Measurements from ENCODE around the gene BIRC2.
A peak's percentile ranks its signal among the peaks of the same experiment; 100 is the strongest.

Gene BIRC2

GRCh38 chr11:102314784-102315183 is 32.2 kb upstream of the BIRC2 start:
- DNase-seq, result no peak
- Histone ChIP-seq H3K4me3 (ENCODE audit: low read depth, low read length) (no peak overlapping the region), H3K27me3 (ENCODE audit: insufficient read depth, low read depth, severe bottlenecking) (no peaks in the 10 kb centered on the region), H3K27ac (no peak overlapping the region), H3K9me3 (ENCODE audit: severe bottlenecking) (no peaks in the 10 kb centered on the region), H3K36me3 (no peaks in the 10 kb centered on the region)
- no peak for TF ChIP-seq CTCF (IDR thresholded peaks at IDR 0.05; ENCODE audit: low read depth, low read length)

GRCh38 chr11:102316346-102316904 is 30.6 kb upstream of the BIRC2 start:
- Histone ChIP-seq H3K27me3 (ENCODE audit: insufficient read depth, low read depth, severe bottlenecking) (no peaks in the 10 kb centered on the region), H3K4me3 (ENCODE audit: low read depth, low read length) (no peak overlapping the region), H3K9me3 (ENCODE audit: severe bottlenecking) (no peaks in the 10 kb centered on the region), H3K36me3 (no peaks in the 10 kb centered on the region), H3K27ac (no peak overlapping the region)
- no peak for TF ChIP-seq CTCF (IDR thresholded peaks at IDR 0.05; ENCODE audit: low read depth, low read length)
- DNase-seq, result no peak

GRCh38 chr11:102317099-102317767 is 29.8 kb upstream of the BIRC2 start, which contains the start of gene BIRC3:
Gene BIRC3 (plus strand): TSS chr11:102317484. CDS start chr11:102324510, 7,026 bp downstream.
- DNase-seq, result peak; percentile 69
- no peaks in the 10 kb centered on the region for H3K36me3 ChIP-seq
- no peak; the same call in 1 of the 2 replicates for TF ChIP-seq CTCF (IDR thresholded peaks at IDR 0.05; ENCODE audit: low read depth, low read length)
- H3K4me3 ChIP-seq (ENCODE audit: low read depth, low read length), result peak within 1 kb of the TSS; percentile 36
- no peaks in the 10 kb centered on the region for H3K9me3 ChIP-seq (ENCODE audit: severe bottlenecking)
- H3K27ac ChIP-seq, result no peak within 1 kb of the TSS
- H3K27me3 ChIP-seq (ENCODE audit: insufficient read depth, low read depth, severe bottlenecking), result no peaks in the 10 kb centered on the region

GRCh38 chr11:102317768-102318103 is 29.3 kb upstream of the BIRC2 start:
- Histone ChIP-seq H3K4me3 (ENCODE audit: low read depth, low read length) (peak overlapping the region; percentile 36; the same call in 1 of the 2 replicates), H3K27ac (no peak overlapping the region), H3K9me3 (ENCODE audit: severe bottlenecking) (no peaks in the 10 kb centered on the region), H3K27me3 (ENCODE audit: insufficient read depth, low read depth, severe bottlenecking) (no peaks in the 10 kb centered on the region), H3K36me3 (no peaks in the 10 kb centered on the region)
- TF ChIP-seq CTCF (IDR thresholded peaks at IDR 0.05; ENCODE audit: low read depth, low read length), result no peak
- DNase-seq, result no peak

- Histone ChIP-seq H3K9me3 (ENCODE audit: severe bottlenecking) (no peaks in the 10 kb centered on the region), H3K4me3 (ENCODE audit: low read depth, low read length) (no peak overlapping the region), H3K27ac (no peak overlapping the region), H3K27me3 (ENCODE audit: insufficient read depth, low read depth, severe bottlenecking) (no peaks in the 10 kb centered on the region), H3K36me3 (no peaks in the 10 kb centered on the region)
- no peak for DNase-seq
- no peak for TF ChIP-seq CTCF (IDR thresholded peaks at IDR 0.05; ENCODE audit: low read depth, low read length)
Observed at GRCh38 chr11:102318469-102318868, 28.5 kb upstream of the BIRC2 start.

GRCh38 chr11:102319544-102319943 is 27.5 kb upstream of the BIRC2 start:
- H3K4me3 ChIP-seq (ENCODE audit: low read depth, low read length), result no peak overlapping the region
- TF ChIP-seq CTCF (IDR thresholded peaks at IDR 0.05; ENCODE audit: low read depth, low read length), result no peak
- no peak for DNase-seq

More at GRCh38 chr11:102319544-102319943, 27.5 kb upstream of the BIRC2 start:
- H3K27me3 ChIP-seq (ENCODE audit: insufficient read depth, low read depth, severe bottlenecking), result no peaks in the 10 kb centered on the region
- H3K9me3 ChIP-seq (ENCODE audit: severe bottlenecking), result no peaks in the 10 kb centered on the region
- H3K36me3 ChIP-seq, result no peaks in the 10 kb centered on the region
- no peak overlapping the region for H3K27ac ChIP-seq
